ENCODE data around the gene GMNN.

DNA sequence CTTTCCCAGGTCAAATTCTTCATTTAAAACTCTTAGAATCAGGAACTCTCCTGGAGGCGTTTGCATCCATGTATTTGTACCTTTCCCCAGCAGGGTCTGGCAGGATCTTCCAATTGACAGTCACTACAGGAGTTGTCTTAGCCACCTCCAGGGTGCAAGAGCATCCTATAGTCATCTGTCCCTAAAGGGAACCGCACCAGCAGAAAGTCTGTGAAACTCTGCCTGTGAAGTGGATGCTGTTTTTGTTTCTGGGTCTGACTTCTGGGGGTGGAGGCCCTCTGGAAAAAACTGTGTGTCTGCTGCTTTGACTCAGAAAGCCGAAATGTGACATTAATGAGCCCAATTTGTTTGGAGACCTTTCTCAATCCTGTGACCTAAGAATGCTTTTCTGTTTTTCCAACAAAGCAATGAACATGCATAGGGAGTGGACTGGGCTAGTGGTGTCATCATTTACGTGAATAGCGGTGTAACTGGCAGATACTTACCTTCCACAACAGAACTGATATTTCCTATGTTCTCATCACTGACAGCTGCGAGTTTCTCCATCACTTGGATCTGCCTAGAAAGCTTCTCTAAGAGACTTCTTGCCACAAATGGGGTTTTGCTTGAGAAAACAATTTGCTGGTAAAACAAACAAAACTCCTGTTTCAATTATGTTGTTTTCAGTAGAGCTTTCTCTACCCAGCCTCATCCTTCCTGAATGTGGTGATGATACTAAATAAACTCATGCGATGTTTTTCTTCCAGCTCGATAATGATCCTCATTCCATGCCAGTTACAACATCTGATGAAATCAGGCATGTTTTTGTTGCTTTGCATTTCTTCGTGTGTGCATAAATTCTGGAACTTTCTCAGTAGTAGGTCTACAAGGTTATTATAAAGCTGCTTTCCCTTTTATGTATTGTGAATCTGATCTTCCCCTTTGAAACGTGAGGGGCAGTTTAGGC is 57.3 kb downstream of the GMNN start:
- TF ChIP-seq, protein P1, sequence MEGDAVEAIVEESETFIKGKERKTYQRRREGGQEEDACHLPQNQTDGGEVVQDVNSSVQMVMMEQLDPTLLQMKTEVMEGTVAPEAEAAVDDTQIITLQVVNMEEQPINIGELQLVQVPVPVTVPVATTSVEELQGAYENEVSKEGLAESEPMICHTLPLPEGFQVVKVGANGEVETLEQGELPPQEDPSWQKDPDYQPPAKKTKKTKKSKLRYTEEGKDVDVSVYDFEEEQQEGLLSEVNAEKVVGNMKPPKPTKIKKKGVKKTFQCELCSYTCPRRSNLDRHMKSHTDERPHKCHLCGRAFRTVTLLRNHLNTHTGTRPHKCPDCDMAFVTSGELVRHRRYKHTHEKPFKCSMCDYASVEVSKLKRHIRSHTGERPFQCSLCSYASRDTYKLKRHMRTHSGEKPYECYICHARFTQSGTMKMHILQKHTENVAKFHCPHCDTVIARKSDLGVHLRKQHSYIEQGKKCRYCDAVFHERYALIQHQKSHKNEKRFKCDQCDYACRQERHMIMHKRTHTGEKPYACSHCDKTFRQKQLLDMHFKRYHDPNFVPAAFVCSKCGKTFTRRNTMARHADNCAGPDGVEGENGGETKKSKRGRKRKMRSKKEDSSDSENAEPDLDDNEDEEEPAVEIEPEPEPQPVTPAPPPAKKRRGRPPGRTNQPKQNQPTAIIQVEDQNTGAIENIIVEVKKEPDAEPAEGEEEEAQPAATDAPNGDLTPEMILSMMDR (IDR thresholded peaks at IDR 0.05): no peak
- TF ChIP-seq POLR2A (IDR thresholded peaks at IDR 0.05) (no peak), POLR2AphosphoS5 (IDR thresholded peaks at IDR 0.05) (no peak)

All from upper lobe of left lung (tissue), 4 donors.